Calu3 (cell line): Measurements from ENCODE around the gene PREX1. TPM values are rescaled to one million over a fixed set of nuclear protein-coding genes. Genes with fewer than 3 reads are reported as not detected.

Experiments
- BruUV-seq: library from RNA; stranded (reverse); fragments of 400-500 nt; replicated peaks from 2 replicates; lab custom pipeline; 2021; lab: Mats Ljungman, UMichigan
- CTCF ChIA-PET: fragments of 300-600 bp; sonication (Branson Sonifier 250); formaldehyde crosslinking; loops from one replicate; lab custom pipeline; 2022; ENCODE audit warnings: antibody characterized with exemption; lab: Charles Lee
- DNase-seq: peaks from one replicate; pipeline ENCODE4 v3.0.0; 2022
- H3K27ac Mint-ChIP-seq: one replicate; pipeline ENCODE4 v1.8.0; 2022; ENCODE audit warnings: mixed read lengths; ENCODE audit not compliant: unreplicated experiment
- H3K27me3 Mint-ChIP-seq: one replicate; pipeline ENCODE4 v1.8.0; 2022; ENCODE audit warnings: mixed read lengths; ENCODE audit not compliant: unreplicated experiment
- H3K36me3 Mint-ChIP-seq: one replicate; pipeline ENCODE4 v1.8.0; 2022; ENCODE audit warnings: mild to moderate bottlenecking, moderate library complexity, mixed read lengths; ENCODE audit not compliant: insufficient read depth, unreplicated experiment
- H3K4me1 Mint-ChIP-seq: one replicate; pipeline ENCODE4 v1.8.0; 2022; ENCODE audit warnings: mild to moderate bottlenecking, low read depth, mixed read lengths; ENCODE audit not compliant: unreplicated experiment
- H3K4me3 Mint-ChIP-seq: one replicate; pipeline ENCODE4 v1.8.0; 2022; ENCODE audit warnings: mild to moderate bottlenecking, low read depth, moderate library complexity, mixed read lengths; ENCODE audit not compliant: unreplicated experiment
- H3K9me3 Mint-ChIP-seq: one replicate; pipeline ENCODE4 v1.8.0; 2022; ENCODE audit warnings: low read depth, mixed read lengths; ENCODE audit not compliant: unreplicated experiment
- intact Hi-C: fragments of 100-400 bp; cut with micrococcal nuclease; formaldehyde crosslinking; loops from one replicate; pipeline ENCODE4 v1.10.0; 2022; ENCODE audit not compliant: unreplicated experiment
- total RNA-seq: library from RNA; stranded (reverse); gene quantifications from 2 replicates; pipeline ENCODE4 v1.2.3, GENCODE V29; 2022
- TF ChIP-seq, protein P1 (sequence below): fragments of 200-600 bp; IDR thresholded peaks from one replicate; pipeline ENCODE4 v1.8.0; 2022; ENCODE audit warnings: antibody characterized with exemption; ENCODE audit not compliant: unreplicated experiment

PREX1 gene
- total RNA-seq, 1 experiment from 2014 or later, result 0.31 TPM

DNA sequence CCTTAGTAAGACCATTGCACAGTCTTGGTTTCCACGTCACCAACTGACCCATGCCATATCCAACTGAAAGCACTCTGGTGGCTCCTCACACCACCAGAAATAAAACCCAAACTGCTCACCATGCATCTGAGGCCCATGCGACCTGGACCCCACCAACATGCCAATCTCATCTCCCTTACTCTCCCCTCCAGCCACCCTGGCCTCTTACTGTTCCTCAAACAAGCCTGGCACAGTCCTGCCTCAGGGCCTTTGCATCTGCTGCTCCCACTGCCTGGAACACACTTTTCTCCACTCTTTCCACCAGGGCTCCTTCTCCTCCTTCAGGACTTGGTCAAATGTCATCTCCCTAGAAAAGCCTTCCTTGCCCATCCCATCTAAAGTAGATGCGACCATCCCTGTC is 8.7 kb downstream of the PREX1 start:
- Mint-ChIP-seq H3K27me3 (no peaks in the 10 kb centered on the region), H3K36me3 (no peaks in the 10 kb centered on the region), H3K9me3 (no peaks in the 10 kb centered on the region), H3K4me1 (no peaks in the 10 kb centered on the region), H3K27ac (no peak overlapping the region), H3K4me3 (no peak overlapping the region)
- DNase-seq, result no peak
- no TSS peak for BruUV-seq
- CTCF ChIA-PET, result no interaction called here
- intact Hi-C loops, result no loop called here
- TF ChIP-seq, protein P1, sequence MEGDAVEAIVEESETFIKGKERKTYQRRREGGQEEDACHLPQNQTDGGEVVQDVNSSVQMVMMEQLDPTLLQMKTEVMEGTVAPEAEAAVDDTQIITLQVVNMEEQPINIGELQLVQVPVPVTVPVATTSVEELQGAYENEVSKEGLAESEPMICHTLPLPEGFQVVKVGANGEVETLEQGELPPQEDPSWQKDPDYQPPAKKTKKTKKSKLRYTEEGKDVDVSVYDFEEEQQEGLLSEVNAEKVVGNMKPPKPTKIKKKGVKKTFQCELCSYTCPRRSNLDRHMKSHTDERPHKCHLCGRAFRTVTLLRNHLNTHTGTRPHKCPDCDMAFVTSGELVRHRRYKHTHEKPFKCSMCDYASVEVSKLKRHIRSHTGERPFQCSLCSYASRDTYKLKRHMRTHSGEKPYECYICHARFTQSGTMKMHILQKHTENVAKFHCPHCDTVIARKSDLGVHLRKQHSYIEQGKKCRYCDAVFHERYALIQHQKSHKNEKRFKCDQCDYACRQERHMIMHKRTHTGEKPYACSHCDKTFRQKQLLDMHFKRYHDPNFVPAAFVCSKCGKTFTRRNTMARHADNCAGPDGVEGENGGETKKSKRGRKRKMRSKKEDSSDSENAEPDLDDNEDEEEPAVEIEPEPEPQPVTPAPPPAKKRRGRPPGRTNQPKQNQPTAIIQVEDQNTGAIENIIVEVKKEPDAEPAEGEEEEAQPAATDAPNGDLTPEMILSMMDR, result no peak

DNA sequence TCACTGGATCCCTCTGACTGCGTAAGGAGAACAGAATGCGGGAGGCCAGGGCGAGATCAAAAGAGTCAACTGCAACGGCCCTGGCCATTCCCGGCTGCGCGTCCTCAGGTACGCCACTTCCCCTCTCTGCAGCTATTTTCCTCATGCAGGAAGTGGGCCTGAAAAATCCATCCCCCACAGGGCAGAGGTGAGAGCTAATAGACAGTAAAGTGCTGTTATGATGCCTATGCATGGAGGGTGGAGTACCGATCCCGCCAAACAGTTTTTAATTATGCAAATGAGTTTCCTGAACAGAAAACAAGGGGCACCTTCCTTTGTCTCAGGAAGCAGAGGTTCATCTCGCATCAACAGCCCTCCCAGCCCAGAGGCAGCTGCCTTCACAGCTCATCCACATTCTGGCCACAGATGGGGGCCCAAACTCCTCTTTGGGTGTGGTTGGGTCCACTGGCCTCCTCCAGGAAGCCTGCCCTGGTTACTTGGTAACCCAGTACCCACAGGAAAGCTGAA is 9.3 kb downstream of the PREX1 start:
- H3K36me3 Mint-ChIP-seq, result no peaks in the 10 kb centered on the region
- intact Hi-C loops, result no loop called here
- no peak overlapping the region for H3K27ac Mint-ChIP-seq
- no TSS peak for BruUV-seq
- no peaks in the 10 kb centered on the region for H3K27me3 Mint-ChIP-seq
- H3K4me1 Mint-ChIP-seq, result no peaks in the 10 kb centered on the region
- no peaks in the 10 kb centered on the region for H3K9me3 Mint-ChIP-seq
- TF ChIP-seq, protein P1, result no peak
- DNase-seq, result no peak
- CTCF ChIA-PET, result no interaction called here
- no peak overlapping the region for H3K4me3 Mint-ChIP-seq

DNA sequence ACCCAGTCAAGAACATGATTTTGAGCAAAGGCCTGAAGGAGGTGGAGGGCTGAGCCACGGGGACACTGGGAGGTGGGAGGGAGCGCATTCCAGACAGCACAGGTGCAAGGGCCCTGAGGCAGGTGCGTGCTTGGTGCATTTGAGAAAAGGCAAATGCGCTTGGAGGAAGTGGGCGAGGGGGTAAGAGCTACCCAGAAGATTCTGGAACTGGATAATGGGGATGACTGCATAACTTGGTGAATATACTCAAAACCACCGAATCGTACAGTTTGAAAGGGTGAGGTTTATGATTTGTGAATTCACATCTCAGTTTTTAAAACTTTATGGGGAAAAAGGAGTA is 9.8 kb downstream of the PREX1 start:
- no TSS peak for BruUV-seq
- intact Hi-C loops, result no loop called here
- no peak for DNase-seq
- no peaks in the 10 kb centered on the region for H3K27me3 Mint-ChIP-seq
- TF ChIP-seq, protein P1, result no peak
- H3K4me3 Mint-ChIP-seq, result no peak overlapping the region
- CTCF ChIA-PET, result interaction anchor here (0.6 kb wide), 1 partner anchor 171 kb away, joined by 3 read pairs; no protein-coding TSS in a partner anchor
- no peak overlapping the region for H3K27ac Mint-ChIP-seq
- H3K4me1 Mint-ChIP-seq, result no peaks in the 10 kb centered on the region
- H3K36me3 Mint-ChIP-seq, result no peaks in the 10 kb centered on the region
- no peaks in the 10 kb centered on the region for H3K9me3 Mint-ChIP-seq

DNA sequence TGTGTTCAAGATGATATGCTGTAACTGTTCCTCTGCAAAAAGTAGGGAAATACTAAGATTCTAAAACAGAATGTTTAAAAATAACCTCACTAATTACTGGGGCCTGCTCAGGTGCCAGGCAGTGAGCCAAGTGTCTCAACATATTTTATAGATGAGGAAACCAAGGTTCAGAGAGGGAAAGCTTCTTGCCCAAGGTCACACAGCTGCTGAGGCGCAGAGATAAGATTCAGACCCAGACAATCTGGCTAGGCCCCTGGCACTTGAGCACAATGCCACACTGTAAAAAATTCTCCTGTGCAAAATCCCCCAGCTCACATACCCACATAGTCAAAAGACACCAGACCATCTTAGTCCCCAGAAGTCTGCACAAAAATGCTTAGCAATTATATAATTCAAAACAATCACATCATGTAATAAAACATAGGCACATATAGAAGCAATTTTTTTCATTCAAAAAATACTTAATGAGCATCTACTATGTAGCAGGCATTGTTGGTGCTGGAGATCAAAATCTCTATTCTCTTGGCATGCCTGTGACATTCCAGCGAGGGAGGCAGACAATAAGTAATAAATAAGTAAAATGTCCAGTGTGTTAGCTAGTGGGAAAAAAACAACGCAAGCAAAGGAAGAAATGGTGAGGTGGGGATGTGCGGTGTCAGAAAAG is 10.3 kb downstream of the PREX1 start:
- CTCF ChIA-PET, result interaction anchor here (0.6 kb wide), 1 partner anchor 170 kb away, joined by 3 read pairs; no protein-coding TSS in a partner anchor
- BruUV-seq, result no TSS peak
- Mint-ChIP-seq H3K4me1 (no peaks in the 10 kb centered on the region), H3K9me3 (no peaks in the 10 kb centered on the region), H3K27ac (no peak overlapping the region), H3K4me3 (no peak overlapping the region), H3K27me3 (no peaks in the 10 kb centered on the region), H3K36me3 (no peaks in the 10 kb centered on the region)
- intact Hi-C loops, result no loop called here
- DNase-seq, result no peak
- TF ChIP-seq, protein P1, result no peak
